GM23338 (cell line): ENCODE results near the gene BYSL. TPM values are rescaled to one million over a fixed set of nuclear protein-coding genes. Genes with fewer than 3 reads are reported as not detected.

ENCODE experiments used
- polyA plus RNA-seq: library from polyadenylated mRNA; unstranded; fragments of >200 nt; fragmentation: Nextera tagmentation; extraction: Ambion mirVana; gene quantifications from 2 replicates; pipeline ENCODE4 v1.2.1, GENCODE V29; 2016
- small RNA-seq: library from RNA; depleted of rRNA; stranded (forward); fragments of <200 nt; gene quantifications from one replicate; pipeline ENCODE3, GENCODE V24; 2014; ENCODE audit warnings: low replicate concordance
- total RNA-seq: library from RNA; depleted of rRNA; stranded (reverse); fragments of >200 nt; shearing (Covaris generic); gene quantifications from 2 replicates; pipeline ENCODE4 v1.2.3, GENCODE V29; 2014; rRNA removed

The BYSL gene
- total and polyA plus RNA-seq, 2 experiments from 2014 or later, result 33.7 to 35.3 TPM

Small RNA genes lying within 50 kb of the gene (small RNA-seq; reads per million reads assigned to genes)
- not detected for gene RF00019

Other genes with a start within 250 kb of the BYSL start
- gene TFEB, start 185.9 kb upstream of the BYSL start, total RNA-seq, result 1.7 and 4.3 TPM in 2 replicates
- 1.1 and 1.3 TPM in 2 replicates for gene TFEB, start 185.9 kb upstream of the BYSL start, polyA plus RNA-seq
- not detected in 2 replicates for gene PGC, start 174.1 kb upstream of the BYSL start, total RNA-seq
- gene PGC, start 174.1 kb upstream of the BYSL start, polyA plus RNA-seq, result not detected in 2 replicates
- gene FRS3, start 141.6 kb upstream of the BYSL start, total RNA-seq, result 3.3 and 4.9 TPM in 2 replicates
- gene FRS3, start 141.6 kb upstream of the BYSL start, polyA plus RNA-seq, result 1.3 and 2.0 TPM in 2 replicates
- gene PRICKLE4, start 140.7 kb upstream of the BYSL start, total RNA-seq, result 0.66 and 0.89 TPM in 2 replicates
- 0.42 and 0.48 TPM in 2 replicates for gene PRICKLE4, start 140.7 kb upstream of the BYSL start, polyA plus RNA-seq
- 180 and 195 TPM in 2 replicates for gene TOMM6, start 133.8 kb upstream of the BYSL start, total RNA-seq
- gene TOMM6, start 133.8 kb upstream of the BYSL start, polyA plus RNA-seq, result 357 and 372 TPM in 2 replicates
- 20.2 and 21.5 TPM in 2 replicates for gene USP49, start 26.1 kb upstream of the BYSL start, total RNA-seq
- 5.3 and 5.9 TPM in 2 replicates for gene USP49, start 26.1 kb upstream of the BYSL start, polyA plus RNA-seq
- gene MED20, start 360 bp upstream of the BYSL start, total RNA-seq, result 39.3 and 47.2 TPM in 2 replicates
- gene MED20, start 360 bp upstream of the BYSL start, polyA plus RNA-seq, result 18.1 and 20.1 TPM in 2 replicates
- gene CCND3, start 20.3 kb downstream of the BYSL start, total RNA-seq, result 24.5 and 30.9 TPM in 2 replicates
- gene CCND3, start 20.3 kb downstream of the BYSL start, polyA plus RNA-seq, result 19.1 and 19.7 TPM in 2 replicates
- gene TAF8, start 129.0 kb downstream of the BYSL start, total RNA-seq, result 26.5 and 30.6 TPM in 2 replicates
- gene TAF8, start 129.0 kb downstream of the BYSL start, polyA plus RNA-seq, result 18.7 and 19.1 TPM in 2 replicates
- gene C6orf132, start 221.1 kb downstream of the BYSL start, total RNA-seq, result 40.9 and 48.3 TPM in 2 replicates
- 22.2 and 24.3 TPM in 2 replicates for gene C6orf132, start 221.1 kb downstream of the BYSL start, polyA plus RNA-seq